Measurements from ENCODE around the gene MIER3.

MIER3 gene

GRCh38 chr5:56893251-56893951 is 58.5 kb downstream of the MIER3 start:
- DNase-seq, result no peak

- no peak for DNase-seq
Observed at GRCh38 chr5:56881571-56881970, 70.4 kb downstream of the MIER3 start.

- no peak for DNase-seq
Observed at GRCh38 chr5:56876327-56876726, 75.6 kb downstream of the MIER3 start.

GRCh38 chr5:56873056-56873455 is 78.9 kb downstream of the MIER3 start:
- DNase-seq, result no peak

GRCh38 chr5:56871777-56872176 is 80.1 kb downstream of the MIER3 start:
- no peak for DNase-seq
